GM15510 (cell line): ENCODE data around the gene UBAC2.

Experiments
- POLR2A ChIP-seq: IDR thresholded peaks from 3 replicates; pipeline ENCODE4 v1.6.1; 2011; ENCODE audit warnings: borderline replicate concordance; ENCODE audit not compliant: insufficient read length; ENCODE audit errors: extremely low read depth

Gene UBAC2

GRCh38 chr13:99285432-99286182 lies 85.0 kb downstream of the UBAC2 start:
- TF ChIP-seq POLR2A, result no peak

GRCh38 chr13:99287551-99287950 lies 86.9 kb downstream of the UBAC2 start:
- no peak for TF ChIP-seq POLR2A

- TF ChIP-seq POLR2A, result no peak
Measured at GRCh38 chr13:99288089-99288488, 87.4 kb downstream of the UBAC2 start.

- no peak for TF ChIP-seq POLR2A
Measured at GRCh38 chr13:99289271-99289670, 88.6 kb downstream of the UBAC2 start.

GRCh38 chr13:99289674-99290337 lies 89.2 kb downstream of the UBAC2 start:
- no peak for TF ChIP-seq POLR2A

- no peak for TF ChIP-seq POLR2A
Measured at GRCh38 chr13:99290894-99291293, 90.2 kb downstream of the UBAC2 start.

- no peak for TF ChIP-seq POLR2A
Measured at GRCh38 chr13:99293178-99293577, 92.5 kb downstream of the UBAC2 start.

GRCh38 chr13:99294198-99294597 lies 93.5 kb downstream of the UBAC2 start:
- no peak for TF ChIP-seq POLR2A

GRCh38 chr13:99294958-99295357 lies 94.3 kb downstream of the UBAC2 start:
- no peak for TF ChIP-seq POLR2A

- TF ChIP-seq POLR2A, result no peak
Measured at GRCh38 chr13:99295488-99296252, 95.0 kb downstream of the UBAC2 start.

- no peak for TF ChIP-seq POLR2A
Measured at GRCh38 chr13:99296398-99296797, 95.7 kb downstream of the UBAC2 start.

- TF ChIP-seq POLR2A, result no peak
Measured at GRCh38 chr13:99297331-99297730, 96.7 kb downstream of the UBAC2 start.

- TF ChIP-seq POLR2A, result no peak
Measured at GRCh38 chr13:99298056-99298455, 97.4 kb downstream of the UBAC2 start.

- no peak for TF ChIP-seq POLR2A
Measured at GRCh38 chr13:99299256-99299919, 98.7 kb downstream of the UBAC2 start.

GRCh38 chr13:99299920-99300341 lies 99.3 kb downstream of the UBAC2 start:
- TF ChIP-seq POLR2A, result no peak

- no peak for TF ChIP-seq POLR2A
Measured at GRCh38 chr13:99301056-99301838, 100.6 kb downstream of the UBAC2 start.
